H1 (cell line): ENCODE data around the gene ZC3H7B. TPM values are rescaled to one million over a fixed set of nuclear protein-coding genes. Genes with fewer than 3 reads are reported as not detected.

Source experiments
- CTCF ChIA-PET: fragments of 300-600 bp; sonication (Branson Sonifier 250); formaldehyde crosslinking; loops from one replicate; lab custom pipeline; 2021; ENCODE audit not compliant: partially characterized antibody; lab: Charles Lee
- POLR2A ChIA-PET: fragments of 300-600 bp; sonication (Branson Sonifier 250); formaldehyde crosslinking; loops from one replicate; lab custom pipeline; 2021; ENCODE audit warnings: inconsistent platforms; ENCODE audit not compliant: partially characterized antibody; lab: Charles Lee
- DNase-seq, 2 experiments: peaks; one replicate each; pipeline versions ENCODE4 v3.0.0 to v3.0.0-alpha.2; 2010 to 2022; ENCODE audit warnings: low spot score in 2 of 2, low read depth in 1 of 2, mixed read lengths in 1 of 2
- FAIRE-seq: peaks from 2 replicates; lab custom pipeline; 2011; peaks lifted over from hg19 to GRCh38; lab: Jason Lieb, UNC
- H2AFZ ChIP-seq: 2 replicates; pipeline ENCODE4 v1.8.1; 2012; ENCODE audit warnings: low read length, inconsistent platforms
- H2AK5ac ChIP-seq: 2 replicates; pipeline ENCODE4 v1.6.1; 2013; ENCODE audit warnings: low read depth, low read length
- H2BK120ac ChIP-seq: replicated peaks from 2 replicates; pipeline ENCODE3; 2013; ENCODE audit warnings: low read depth, low read length, inconsistent platforms
- H2BK12ac ChIP-seq: 2 replicates; pipeline ENCODE4 v1.6.1; 2013; ENCODE audit warnings: low read depth, low read length
- H2BK15ac ChIP-seq: 2 replicates; pipeline ENCODE4 v1.6.1; 2013; ENCODE audit warnings: low read length
- H2BK20ac ChIP-seq: 2 replicates; pipeline ENCODE4 v1.6.1; 2013; ENCODE audit warnings: low read length
- H2BK5ac ChIP-seq: 2 replicates; pipeline ENCODE4 v1.6.1; 2013; ENCODE audit warnings: low read depth, low read length
- H3K14ac ChIP-seq: 2 replicates; pipeline ENCODE4 v1.6.1; 2013; ENCODE audit warnings: inconsistent platforms; ENCODE audit not compliant: insufficient read length
- H3K18ac ChIP-seq: 2 replicates; pipeline ENCODE4 v1.6.1; 2013; ENCODE audit warnings: low read length; ENCODE audit errors: extremely low read depth
- H3K23ac ChIP-seq: 2 replicates; pipeline ENCODE4 v1.6.1; 2013; ENCODE audit warnings: inconsistent platforms; ENCODE audit not compliant: insufficient read length
- H3K23me2 ChIP-seq: 2 replicates; pipeline ENCODE4 v1.6.1; 2013; ENCODE audit warnings: low read depth, low read length
- H3K27ac ChIP-seq: 2 replicates; pipeline ENCODE4 v1.6.1; 2011; ENCODE audit warnings: low read depth, low read length, inconsistent platforms
- H3K27me3 ChIP-seq, 4 experiments: replicated peaks in 1 of 4; 1 replicate in 1 of 4; 2 replicates in 3 of 4; pipeline versions ENCODE4 v1.6.1 to v1.8.1; 2011 to 2013; ENCODE audit warnings: low read length in 3 of 4, mild to moderate bottlenecking in 3 of 4, inconsistent platforms in 2 of 4, mixed read lengths in 2 of 4, moderate library complexity in 1 of 4; ENCODE audit not compliant: control insufficient read depth in 3 of 4, insufficient read depth in 3 of 4; ENCODE audit errors: extremely low read depth in 1 of 4
- H3K36me3 ChIP-seq, 4 experiments: 2 replicates each; pipeline versions ENCODE4 v1.6.1 to v1.8.1; 2011 to 2013; ENCODE audit warnings: mild to moderate bottlenecking in 4 of 4, low read length in 3 of 4, moderate library complexity in 2 of 4, control low read depth in 1 of 4, inconsistent platforms in 1 of 4; ENCODE audit not compliant: insufficient read depth in 4 of 4, control insufficient read depth in 2 of 4
- H3K4ac ChIP-seq: replicated peaks from 2 replicates; pipeline ENCODE3; 2013; ENCODE audit warnings: low read length, low read depth, mixed read lengths, inconsistent platforms; ENCODE audit not compliant: insufficient read length
- H3K4me1 ChIP-seq, 4 experiments: replicated peaks in 1 of 4; 1 replicate in 1 of 4; 2 replicates in 3 of 4; pipeline versions ENCODE4 v1.6.1 to v1.8.1; 2011 to 2013; ENCODE audit warnings: low read length in 3 of 4, inconsistent platforms in 2 of 4, mixed read lengths in 1 of 4; ENCODE audit not compliant: insufficient read depth in 4 of 4, control insufficient read depth in 3 of 4
- H3K4me2 ChIP-seq, 2 experiments: 2 replicates each; pipeline versions ENCODE4 v1.6.1 to v1.8.1; 2011 to 2013; ENCODE audit warnings: low read depth in 2 of 2, low read length in 2 of 2, control low read depth in 1 of 2, inconsistent platforms in 1 of 2, mild to moderate bottlenecking in 1 of 2; ENCODE audit not compliant: insufficient read depth in 1 of 2
- H3K4me3 ChIP-seq, 4 experiments: fragments of 200-600, 300-600 bp in 1 of 4; sonication (generic), shearing (Covaris generic), sonication (Bioruptor Twin) in 1 of 4; 2 replicates each; pipeline versions ENCODE4 v1.5.1 to v1.8.1; 2011 to 2016; ENCODE audit warnings: low read length in 4 of 4, low read depth in 3 of 4, control low read depth in 2 of 4, inconsistent platforms in 2 of 4, mild to moderate bottlenecking in 2 of 4, mixed read lengths in 1 of 4, moderate library complexity in 1 of 4; ENCODE audit not compliant: insufficient read depth in 2 of 4; ENCODE audit errors: extremely low read depth in 1 of 4
- H3K56ac ChIP-seq: replicated peaks from 2 replicates; pipeline ENCODE3; 2013; ENCODE audit warnings: low read depth, mild to moderate bottlenecking, mixed read lengths, low read length, inconsistent platforms; ENCODE audit not compliant: insufficient read length
- H3K79me1 ChIP-seq: 2 replicates; pipeline ENCODE4 v1.6.1; 2013; ENCODE audit warnings: low read depth, low read length, control low read depth
- H3K79me2 ChIP-seq, 2 experiments: 2 replicates each; pipeline versions ENCODE4 v1.6.1 to v1.8.1; 2012 to 2013; ENCODE audit warnings: low read length in 2 of 2, mild to moderate bottlenecking in 2 of 2, inconsistent platforms in 1 of 2; ENCODE audit not compliant: insufficient read depth in 2 of 2, control insufficient read depth in 1 of 2
- H3K9ac ChIP-seq, 4 experiments: replicated peaks in 1 of 4; 1 replicate in 1 of 4; 2 replicates in 3 of 4; pipeline versions ENCODE4 v1.6.1 to v1.8.1; 2011 to 2013; ENCODE audit warnings: low read depth in 3 of 4, low read length in 3 of 4, control low read depth in 2 of 4, mild to moderate bottlenecking in 2 of 4, moderate library complexity in 2 of 4, inconsistent platforms in 1 of 4; ENCODE audit errors: extremely low read depth in 1 of 4
- H3K9me3 ChIP-seq, 2 experiments: 2 replicates each; pipeline versions ENCODE4 v1.6.1 to v1.8.1; 2012 to 2013; ENCODE audit warnings: mild to moderate bottlenecking in 2 of 2, moderate library complexity in 2 of 2, control low read depth in 1 of 2, inconsistent platforms in 1 of 2, low read depth in 1 of 2, low read length in 1 of 2, mixed read lengths in 1 of 2; ENCODE audit not compliant: insufficient read depth in 2 of 2
- H4K20me1 ChIP-seq, 2 experiments: replicated peaks in 1 of 2; 2 replicates each; pipeline versions ENCODE3 to v1.8.1; 2011 to 2013; ENCODE audit warnings: inconsistent platforms in 2 of 2, low read length in 2 of 2, mild to moderate bottlenecking in 1 of 2; ENCODE audit not compliant: insufficient read depth in 2 of 2, control insufficient read depth in 1 of 2
- H4K5ac ChIP-seq: 2 replicates; pipeline ENCODE4 v1.6.1; 2013; ENCODE audit warnings: low read length, low read depth, mixed read lengths, inconsistent platforms; ENCODE audit not compliant: insufficient read length
- H4K8ac ChIP-seq: 2 replicates; pipeline ENCODE4 v1.8.0; 2013; ENCODE audit warnings: mild to moderate bottlenecking, moderate library complexity, low read length, inconsistent platforms; ENCODE audit not compliant: insufficient read depth; ENCODE audit errors: extremely low read depth
- H4K91ac ChIP-seq: replicated peaks from 2 replicates; pipeline ENCODE3; 2013; ENCODE audit warnings: low read length, mixed read lengths, inconsistent platforms; ENCODE audit not compliant: insufficient read length
- SP1 ChIP-seq: IDR thresholded peaks from 2 replicates; pipeline ENCODE4 v1.6.1; 2011; ENCODE audit warnings: low read depth, low read length
- SRF ChIP-seq: IDR thresholded peaks from 2 replicates; pipeline ENCODE4 v1.6.1; 2011; ENCODE audit warnings: mild to moderate bottlenecking, low read depth, low read length, moderate library complexity
- SUZ12 ChIP-seq: fragments of 200-600 bp; sonication (generic); IDR thresholded peaks from 2 replicates; pipeline ENCODE4 v1.6.1; 2012; ENCODE audit warnings: mild to moderate bottlenecking, inconsistent platforms, low read length, moderate library complexity, mixed read lengths
- WGBS, 2 experiments: shearing (Covaris generic) in 1 of 2; methylation state at CpG; one replicate each; pipeline versions ENCODE4 v1.1.6 to v1.1.7; 2013 to 2015; ENCODE audit warnings: low lambda C conversion rate in 2 of 2, mixed read lengths in 2 of 2, inconsistent platforms in 1 of 2, low coverage in 1 of 2, missing lambda C conversion rate in 1 of 2; ENCODE audit not compliant: insufficient replicate concordance in 2 of 2, insufficient coverage in 1 of 2, insufficient read length in 1 of 2; ENCODE audit errors: extremely low coverage in 1 of 2, missing lambda C conversion rate in 1 of 2; 5-methylcytosine and 5-hydroxymethylcytosine counted together
- polyA plus RNA-seq, 7 experiments: library from polyadenylated mRNA; depleted of rRNA in 3 of 7; stranded (reverse) in 5 of 7; unstranded in 2 of 7; fragments of >200 nt in 5 of 7; fragments of 200-250 nt in 2 of 7; gene quantifications; 1 replicate in 5 of 7; 2 replicates in 1 of 7; 4 replicates in 1 of 7; pipeline versions ENCODE4 v1.2.1 to v1.2.3, GENCODE V29; 2011 to 2013; ENCODE audit warnings: missing spikeins in 2 of 7, mixed read lengths in 2 of 7
- total RNA-seq: library from RNA; stranded (reverse); fragmentation: NEBNext Ultra II Directional; extraction: Animal tissue kit (Norgen Biotek cat#: 25700); gene quantifications from 2 replicates; pipeline ENCODE4 v1.2.1, GENCODE V29; 2021

Gene ZC3H7B
- total and polyA plus RNA-seq, 2 of the 8 experiments (the other 6 are each of a cell fraction or from before 2014, with no cell fraction given), result 35.5 to 78.6 TPM

DNA sequence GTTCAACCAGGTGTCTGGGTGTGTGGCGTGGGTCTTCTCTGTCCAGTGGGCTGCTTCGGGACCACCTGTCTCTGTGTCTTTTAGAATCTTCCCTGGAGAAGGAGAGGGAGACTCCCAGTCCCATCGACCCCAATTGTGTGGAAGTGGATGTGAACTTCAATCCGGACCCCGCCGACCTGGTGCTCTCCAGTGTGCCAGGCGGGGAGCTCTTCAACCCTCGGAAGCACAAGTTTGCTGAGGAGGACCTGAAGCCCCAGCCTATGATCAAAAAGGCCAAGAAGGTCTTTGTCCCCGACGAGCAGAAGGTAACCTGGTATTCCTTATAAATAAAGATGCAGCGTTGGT is 92.7 kb downstream of the ZC3H7B start:
- Histone ChIP-seq H3K18ac (no peak overlapping the region), H4K8ac (no peak overlapping the region), H3K4me2 (no peak overlapping the region), H3K14ac (no peak overlapping the region), H2BK15ac (no peak overlapping the region), H3K27me3 (no peaks in the 10 kb centered on the region), H2AK5ac (no peak overlapping the region), H3K23ac (no peak overlapping the region), H4K20me1 (peaks cover 0 to 2% of the 10 kb centered on the region in 2 experiments), H3K27ac (no peak overlapping the region), H3K79me2 (no peaks in the 10 kb centered on the region), H2BK12ac (no peak overlapping the region), H3K36me3 (peaks cover 0 to 12% (median 1%) of the 10 kb centered on the region in 4 experiments; a peak in 5 of 8 replicates), H3K56ac (no peak overlapping the region), H4K5ac (no peak overlapping the region), H3K9ac (no peak overlapping the region), H2AFZ (no peak overlapping the region), H3K9me3 (no peaks in the 10 kb centered on the region), H3K4me1 (peaks cover 0 to 3% (median 0%) of the 10 kb centered on the region in 4 experiments; a peak in 1 of 7 replicates), H3K79me1 (no peaks in the 10 kb centered on the region), H3K4me3 (no peak overlapping the region), H2BK20ac (no peak overlapping the region), H3K4ac (no peak overlapping the region), H2BK120ac (no peak overlapping the region), H2BK5ac (no peak overlapping the region), H4K91ac (no peak overlapping the region), H3K23me2 (no peaks in the 10 kb centered on the region)
- ChIA-PET POLR2A (interaction anchor here (0.8 to 1.7 kb wide), 3 partner anchors 9 to 52 kb away, joined by 3 to 7 read pairs (median 4); partner anchors contain the start of genes TEF and TOB2), CTCF (interaction anchor here (1.4 to 2.4 kb wide), 2 partner anchors 8 to 10 kb away, joined by 3 to 8 read pairs; no protein-coding TSS in a partner anchor)
- FAIRE-seq (no peak), DNase-seq (no peak)
- 93% methylated on average over 11 of the region's 11 CpGs; no CpG with 5 or more reads in 1 of the 2 experiments for WGBS, 2 experiments
- no peak for TF ChIP-seq SUZ12
- TF ChIP-seq SP1, result no peak
- TF ChIP-seq SRF, result no peak
